ENCODE measurements around the gene CCDC82.

CCDC82 gene

DNA sequence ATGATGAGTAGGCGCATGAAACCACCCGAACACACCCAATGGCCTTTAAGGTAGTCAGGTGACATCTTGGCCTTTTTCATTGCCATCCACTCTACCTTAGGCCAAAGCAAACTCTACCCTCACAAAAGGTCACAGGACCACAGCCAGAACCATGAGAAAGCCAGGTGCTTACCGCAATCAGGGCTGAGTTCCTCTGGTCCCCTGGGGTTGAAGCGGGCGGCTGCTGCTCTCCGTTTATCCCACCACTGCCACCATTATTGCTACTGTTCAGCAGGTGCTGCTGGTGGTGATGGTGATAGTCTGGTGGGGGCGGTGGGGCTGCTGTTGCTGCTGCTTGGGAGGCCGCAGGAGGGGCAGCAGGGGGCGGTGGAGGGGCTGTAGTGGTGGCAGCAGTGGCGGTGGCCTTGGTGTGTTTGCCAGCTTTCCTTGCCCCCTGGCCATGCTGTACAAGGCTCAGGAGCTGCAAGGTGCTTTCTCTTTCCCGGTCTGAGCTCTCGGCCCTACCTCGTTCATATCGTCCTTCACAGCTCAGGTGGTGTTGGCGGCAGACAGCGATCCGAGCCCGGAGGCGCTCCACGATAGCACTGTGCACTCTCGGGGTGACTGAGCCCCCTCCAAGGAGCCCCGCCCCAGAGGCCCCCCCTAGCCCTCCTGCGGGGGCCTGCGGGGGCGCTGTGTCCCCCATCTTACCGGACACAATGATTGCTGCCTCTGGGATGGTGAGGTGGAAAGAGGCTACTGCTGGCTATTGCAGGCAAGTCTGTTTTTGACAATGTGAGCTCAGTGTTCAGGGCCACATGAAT is 48.3 kb downstream of the CCDC82 start:
- Histone ChIP-seq H3K4me1 (ENCODE audit: control insufficient read depth, insufficient read depth, low read length) (peaks cover 6% of the 10 kb centered on the region), H3K36me3 (ENCODE audit: control insufficient read depth in 2 of 2, insufficient read depth in 1 of 2, low read length in 2 of 2) (no peaks in the 10 kb centered on the region), H3K27ac (ENCODE audit: extremely low read depth, low read depth, low read length) (no peak overlapping the region; the same call in 1 of the 2 replicates), H3K4me3 (ENCODE audit: low read depth, low read length) (peak overlapping the region; percentile 73), H3K9me3 (ENCODE audit: control insufficient read depth, insufficient read depth, low read depth, low read length) (no peaks in the 10 kb centered on the region)
- TF ChIP-seq ZNF707 (tag by site-specific recombination; IDR thresholded peaks at IDR 0.05) = no peak
- TF ChIP-seq GLIS1 (tag by site-specific recombination; IDR thresholded peaks at IDR 0.05) = peak; percentile 45; the same call in 1 of the 2 replicates
- no peak for TF ChIP-seq ZNF558 (tag by site-specific recombination; IDR thresholded peaks at IDR 0.05)
- TF ChIP-seq ZNF473 (tag by site-specific recombination; IDR thresholded peaks at IDR 0.05) = no peak
- no peak for TF ChIP-seq ELK4 (IDR thresholded peaks at IDR 0.05; ENCODE audit: borderline replicate concordance, low read depth, low read length)
- no peak for TF ChIP-seq ZNF140 (tag by site-specific recombination; IDR thresholded peaks at IDR 0.05)
- TF ChIP-seq ZNF704 (tag by site-specific recombination; IDR thresholded peaks at IDR 0.05) = no peak
- no peak for TF ChIP-seq ZNF670 (tag by site-specific recombination; IDR thresholded peaks at IDR 0.05; ENCODE audit: low read depth)
- TF ChIP-seq ZNF561 (tag by site-specific recombination; IDR thresholded peaks at IDR 0.05; ENCODE audit: borderline replicate concordance) = no peak
- TF ChIP-seq, protein P1, sequence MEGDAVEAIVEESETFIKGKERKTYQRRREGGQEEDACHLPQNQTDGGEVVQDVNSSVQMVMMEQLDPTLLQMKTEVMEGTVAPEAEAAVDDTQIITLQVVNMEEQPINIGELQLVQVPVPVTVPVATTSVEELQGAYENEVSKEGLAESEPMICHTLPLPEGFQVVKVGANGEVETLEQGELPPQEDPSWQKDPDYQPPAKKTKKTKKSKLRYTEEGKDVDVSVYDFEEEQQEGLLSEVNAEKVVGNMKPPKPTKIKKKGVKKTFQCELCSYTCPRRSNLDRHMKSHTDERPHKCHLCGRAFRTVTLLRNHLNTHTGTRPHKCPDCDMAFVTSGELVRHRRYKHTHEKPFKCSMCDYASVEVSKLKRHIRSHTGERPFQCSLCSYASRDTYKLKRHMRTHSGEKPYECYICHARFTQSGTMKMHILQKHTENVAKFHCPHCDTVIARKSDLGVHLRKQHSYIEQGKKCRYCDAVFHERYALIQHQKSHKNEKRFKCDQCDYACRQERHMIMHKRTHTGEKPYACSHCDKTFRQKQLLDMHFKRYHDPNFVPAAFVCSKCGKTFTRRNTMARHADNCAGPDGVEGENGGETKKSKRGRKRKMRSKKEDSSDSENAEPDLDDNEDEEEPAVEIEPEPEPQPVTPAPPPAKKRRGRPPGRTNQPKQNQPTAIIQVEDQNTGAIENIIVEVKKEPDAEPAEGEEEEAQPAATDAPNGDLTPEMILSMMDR (tag by site-specific recombination; IDR thresholded peaks at IDR 0.05) = 0 out of 2 replicates have a peak, but pooled peaks have one; percentile 32
- peak; percentile 45; the same call in 1 of the 2 replicates for TF ChIP-seq OSR2 (tag by site-specific recombination; IDR thresholded peaks at IDR 0.05)
- no peak for TF ChIP-seq EGR2 (tag by site-specific recombination; IDR thresholded peaks at IDR 0.05; ENCODE audit: low read depth)
- TF ChIP-seq, protein P2, sequence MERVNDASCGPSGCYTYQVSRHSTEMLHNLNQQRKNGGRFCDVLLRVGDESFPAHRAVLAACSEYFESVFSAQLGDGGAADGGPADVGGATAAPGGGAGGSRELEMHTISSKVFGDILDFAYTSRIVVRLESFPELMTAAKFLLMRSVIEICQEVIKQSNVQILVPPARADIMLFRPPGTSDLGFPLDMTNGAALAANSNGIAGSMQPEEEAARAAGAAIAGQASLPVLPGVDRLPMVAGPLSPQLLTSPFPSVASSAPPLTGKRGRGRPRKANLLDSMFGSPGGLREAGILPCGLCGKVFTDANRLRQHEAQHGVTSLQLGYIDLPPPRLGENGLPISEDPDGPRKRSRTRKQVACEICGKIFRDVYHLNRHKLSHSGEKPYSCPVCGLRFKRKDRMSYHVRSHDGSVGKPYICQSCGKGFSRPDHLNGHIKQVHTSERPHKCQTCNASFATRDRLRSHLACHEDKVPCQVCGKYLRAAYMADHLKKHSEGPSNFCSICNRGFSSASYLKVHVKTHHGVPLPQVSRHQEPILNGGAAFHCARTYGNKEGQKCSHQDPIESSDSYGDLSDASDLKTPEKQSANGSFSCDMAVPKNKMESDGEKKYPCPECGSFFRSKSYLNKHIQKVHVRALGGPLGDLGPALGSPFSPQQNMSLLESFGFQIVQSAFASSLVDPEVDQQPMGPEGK (tag by site-specific recombination; IDR thresholded peaks at IDR 0.05) = peak; percentile 35
- CTCF ChIA-PET = interaction anchor here (0.6 to 2.7 kb wide), 15 partner anchors 9 to 1233 kb away, joined by 3 to 46 read pairs (median 5); no protein-coding TSS in a partner anchor
- POLR2A ChIA-PET = no interaction called here

GRCh38 chr11:96340555-96340885 is 49.2 kb downstream of the CCDC82 start:
- no peaks in the 10 kb centered on the region for H3K9me3 ChIP-seq (ENCODE audit: control insufficient read depth, insufficient read depth, low read depth, low read length)
- H3K4me1 ChIP-seq (ENCODE audit: control insufficient read depth, insufficient read depth, low read length) = peaks cover 6% of the 10 kb centered on the region
- TF ChIP-seq ZNF19 (tag by site-specific recombination; IDR thresholded peaks at IDR 0.05; ENCODE audit: low read depth) = no peak
- TF ChIP-seq ZNF561 (tag by site-specific recombination; IDR thresholded peaks at IDR 0.05; ENCODE audit: borderline replicate concordance) = no peak
- TF ChIP-seq ZNF23 (tag by site-specific recombination; IDR thresholded peaks at IDR 0.05; ENCODE audit: borderline replicate concordance) = no peak
- no peak for TF ChIP-seq GLI4 (tag by site-specific recombination; IDR thresholded peaks at IDR 0.05)
- TF ChIP-seq, protein P3, sequence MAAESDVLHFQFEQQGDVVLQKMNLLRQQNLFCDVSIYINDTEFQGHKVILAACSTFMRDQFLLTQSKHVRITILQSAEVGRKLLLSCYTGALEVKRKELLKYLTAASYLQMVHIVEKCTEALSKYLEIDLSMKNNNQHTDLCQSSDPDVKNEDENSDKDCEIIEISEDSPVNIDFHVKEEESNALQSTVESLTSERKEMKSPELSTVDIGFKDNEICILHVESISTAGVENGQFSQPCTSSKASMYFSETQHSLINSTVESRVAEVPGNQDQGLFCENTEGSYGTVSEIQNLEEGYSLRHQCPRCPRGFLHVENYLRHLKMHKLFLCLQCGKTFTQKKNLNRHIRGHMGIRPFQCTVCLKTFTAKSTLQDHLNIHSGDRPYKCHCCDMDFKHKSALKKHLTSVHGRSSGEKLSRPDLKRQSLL (tag by site-specific recombination; IDR thresholded peaks at IDR 0.05) = no peak
- no peak for TF ChIP-seq ZNF704 (tag by site-specific recombination; IDR thresholded peaks at IDR 0.05)
- TF ChIP-seq, protein P4, sequence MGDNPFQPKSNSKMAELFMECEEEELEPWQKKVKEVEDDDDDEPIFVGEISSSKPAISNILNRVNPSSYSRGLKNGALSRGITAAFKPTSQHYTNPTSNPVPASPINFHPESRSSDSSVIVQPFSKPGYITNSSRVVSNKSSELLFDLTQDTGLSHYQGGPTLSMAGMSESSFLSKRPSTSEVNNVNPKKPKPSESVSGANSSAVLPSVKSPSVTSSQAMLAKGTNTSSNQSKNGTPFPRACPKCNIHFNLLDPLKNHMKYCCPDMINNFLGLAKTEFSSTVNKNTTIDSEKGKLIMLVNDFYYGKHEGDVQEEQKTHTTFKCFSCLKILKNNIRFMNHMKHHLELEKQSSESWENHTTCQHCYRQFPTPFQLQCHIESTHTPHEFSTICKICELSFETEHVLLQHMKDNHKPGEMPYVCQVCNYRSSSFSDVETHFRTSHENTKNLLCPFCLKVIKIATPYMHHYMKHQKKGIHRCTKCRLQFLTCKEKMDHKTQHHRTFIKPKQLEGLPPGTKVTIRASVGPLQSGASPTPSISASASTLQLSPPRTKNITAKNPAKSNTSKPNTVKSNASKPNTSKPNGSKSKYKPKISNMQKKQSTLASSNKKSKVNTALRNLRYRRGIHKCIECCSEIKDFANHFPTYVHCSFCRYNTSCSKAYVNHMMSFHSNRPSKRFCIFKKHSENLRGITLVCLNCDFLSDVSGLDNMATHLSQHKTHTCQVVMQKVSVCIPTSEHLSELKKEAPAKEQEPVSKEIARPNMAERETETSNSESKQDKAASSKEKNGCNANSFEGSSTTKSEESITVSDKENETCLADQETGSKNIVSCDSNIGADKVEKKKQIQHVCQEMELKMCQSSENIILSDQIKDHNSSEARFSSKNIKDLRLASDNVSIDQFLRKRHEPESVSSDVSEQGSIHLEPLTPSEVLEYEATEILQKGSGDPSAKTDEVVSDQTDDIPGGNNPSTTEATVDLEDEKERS (tag by site-specific recombination; IDR thresholded peaks at IDR 0.05) = no peak
- no peak for TF ChIP-seq ZNF394 (tag by site-specific recombination; IDR thresholded peaks at IDR 0.05; ENCODE audit: borderline replicate concordance)
- no peak for TF ChIP-seq ZXDB (tag by site-specific recombination; IDR thresholded peaks at IDR 0.05)
- ChIA-PET POLR2A (no interaction called here), CTCF (interaction anchor here (0.9 to 1.7 kb wide), 3 partner anchors 33 to 285 kb away, joined by 4 to 9 read pairs (median 4); no protein-coding TSS in a partner anchor)
- H3K4me3 ChIP-seq (ENCODE audit: low read depth, low read length) = no peak overlapping the region
- no peaks in the 10 kb centered on the region for H3K36me3 ChIP-seq (ENCODE audit: control insufficient read depth in 2 of 2, insufficient read depth in 1 of 2, low read length in 2 of 2)
- no peak overlapping the region for H3K27ac ChIP-seq (ENCODE audit: extremely low read depth, low read depth, low read length)
